HG03432 (cell line): Measurements from ENCODE around the gene G6PC2.
"Not testable (repeated sequence)": the region's sequence is repeated elsewhere in the genome, so short reads cannot be mapped to it uniquely, and the experiment has no call there.

Experiments
- ATAC-seq: cut with Tn5 transposase; IDR thresholded peaks from one replicate; pipeline ENCODE4 v1.9.1; 2021; ENCODE audit warnings: mild to moderate bottlenecking, moderate library complexity; ENCODE audit not compliant: unreplicated experiment

The G6PC2 gene

GRCh38 chr2:168903888-168904287, 2.8 kb downstream of the G6PC2 start:
- ATAC-seq = no peak

- ATAC-seq = no peak
These were observed 3.3 kb downstream of the G6PC2 start for GRCh38 chr2:168904358-168904757.

GRCh38 chr2:168907940-168908662, 7.0 kb downstream of the G6PC2 start:
- ATAC-seq = no peak

- ATAC-seq = no peak
These were observed 9.2 kb downstream of the G6PC2 start for GRCh38 chr2:168910330-168910729.

GRCh38 chr2:168912466-168912865, 11.4 kb downstream of the G6PC2 start:
- no peak for ATAC-seq

GRCh38 chr2:168912901-168913369, 11.8 kb downstream of the G6PC2 start:
- no peak for ATAC-seq

GRCh38 chr2:168913495-168913894, 12.4 kb downstream of the G6PC2 start:
- ATAC-seq = no peak

- ATAC-seq = no peak
These were observed 14.6 kb downstream of the G6PC2 start for GRCh38 chr2:168915441-168916330.

- no peak for ATAC-seq
These were observed 15.2 kb downstream of the G6PC2 start for GRCh38 chr2:168916331-168916675.

GRCh38 chr2:168920504-168921157, 19.5 kb downstream of the G6PC2 start:
- no peak for ATAC-seq

- ATAC-seq = no peak
These were observed 25.7 kb downstream of the G6PC2 start for GRCh38 chr2:168926621-168927386.

GRCh38 chr2:168928113-168928831, 27.2 kb downstream of the G6PC2 start:
- no peak for ATAC-seq

GRCh38 chr2:168929031-168929430, 27.9 kb downstream of the G6PC2 start:
- ATAC-seq = no peak

GRCh38 chr2:168930242-168930641, 29.2 kb downstream of the G6PC2 start:
- ATAC-seq = no peak

- not testable (repeated sequence) for ATAC-seq
These were observed 31.1 kb downstream of the G6PC2 start for GRCh38 chr2:168932174-168932573.

GRCh38 chr2:168934826-168935225, 33.7 kb downstream of the G6PC2 start:
- no peak for ATAC-seq

GRCh38 chr2:168935810-168936581, 34.9 kb downstream of the G6PC2 start:
- no peak for ATAC-seq

- no peak for ATAC-seq
These were observed 38.0 kb downstream of the G6PC2 start for GRCh38 chr2:168939061-168939460.

- ATAC-seq = peak; percentile 87
These were observed 38.8 kb downstream of the G6PC2 start for GRCh38 chr2:168939918-168940317.
